Spleen (tissue), 11 donors: ENCODE measurements around the gene MACROD2. TPM values are rescaled to one million over a fixed set of nuclear protein-coding genes. Genes with fewer than 3 reads are reported as not detected.

Experiments used
- DNase-seq: peaks from one replicate; pipeline ENCODE4 v3.0.0-alpha.2; 2020
- H3K27ac ChIP-seq, 8 donors: fragments of 200-600 bp; sonication (generic) in 7 of 8; 1 replicate in 4 of 8; 2 replicates in 4 of 8; pipeline versions ENCODE4 v1.5.0 to v1.8.0; 2016 to 2021; ENCODE audit warnings: inconsistent platforms in 4 of 8, mild to moderate bottlenecking in 4 of 8, moderate library complexity in 1 of 8
- H3K27me3 ChIP-seq, 7 donors: fragments of 200-600 bp; sonication (generic) in 6 of 7; replicated peaks in 1 of 7; 1 replicate in 4 of 7; 2 replicates in 3 of 7; pipeline versions ENCODE4 v1.5.0 to v1.8.0; 2016 to 2021; ENCODE audit warnings: inconsistent platforms in 3 of 7, mild to moderate bottlenecking in 1 of 7
- H3K36me3 ChIP-seq, 6 donors: fragments of 200-600 bp; sonication (generic) in 5 of 6; 1 replicate in 4 of 6; 2 replicates in 2 of 6; pipeline versions ENCODE4 v1.5.0 to v1.8.0; 2016 to 2021; ENCODE audit warnings: inconsistent platforms in 2 of 6
- H3K4me1 ChIP-seq, 6 donors: fragments of 200-600 bp; sonication (generic) in 5 of 6; 1 replicate in 3 of 6; 2 replicates in 3 of 6; pipeline versions ENCODE4 v1.5.0 to v1.8.0; 2016 to 2021; ENCODE audit warnings: inconsistent platforms in 3 of 6
- H3K4me3 ChIP-seq, 8 donors: fragments of 200-600 bp; sonication (generic) in 7 of 8; 1 replicate in 4 of 8; 2 replicates in 4 of 8; pipeline versions ENCODE4 v1.5.0 to v1.8.0; 2016 to 2021; ENCODE audit warnings: inconsistent platforms in 4 of 8, mild to moderate bottlenecking in 4 of 8, moderate library complexity in 2 of 8
- H3K9me3 ChIP-seq, 8 donors: fragments of 200-600 bp; sonication (generic) in 7 of 8; 1 replicate in 4 of 8; 2 replicates in 4 of 8; pipeline versions ENCODE4 v1.5.0 to v1.8.0; 2016 to 2021; ENCODE audit warnings: inconsistent platforms in 4 of 8
- POLR2A ChIP-seq, 3 donors: fragments of 450-650 bp; IDR thresholded peaks; one replicate each; pipeline ENCODE4 v1.5.1; 2017; ENCODE audit warnings: antibody characterized with exemption in 3 of 3, mild to moderate bottlenecking in 1 of 3
- POLR2AphosphoS5 ChIP-seq, 3 donors: sonication (generic); formaldehyde crosslinking; IDR thresholded peaks; one replicate each; pipeline ENCODE4 v1.5.1; 2017; ENCODE audit warnings: antibody characterized with exemption in 3 of 3
- WGBS, 5 donors: extraction: QIAGEN DNeasy Blood & Tissue Kit in 3 of 5; methylation state at CpG; one replicate each; pipeline versions ENCODE4 v1.1.5 to v1.1.7; 2013 to 2018; 5-methylcytosine and 5-hydroxymethylcytosine counted together
- intact Hi-C: fragments of 100-400 bp; cut with DNase I; formaldehyde crosslinking; loops from one replicate; pipeline ENCODE4 v1.15.0; 2023; ENCODE audit warnings: low total_unique reads
- polyA plus RNA-seq, 3 donors: library from polyadenylated mRNA; stranded (reverse); fragments of 200-250 nt; gene quantifications; one replicate each; pipeline ENCODE4 v1.2.1, GENCODE V29; 2013
- total RNA-seq, 7 donors: library from RNA; depleted of rRNA in 3 of 7; stranded (reverse); fragments of >200 nt in 3 of 7; fragmentation: NEBNext Ultra II Directional in 4 of 7; extraction: Animal tissue kit (Norgen Biotek cat#: 25700) in 4 of 7; gene quantifications; one replicate each; pipeline versions ENCODE4 v1.1.0 to v1.2.1, GENCODE V29; 2016 to 2021
- TF ChIP-seq, protein P1 (sequence below), 11 experiments: fragments of 200-600 bp in 7 of 11; fragments of 450-650 bp in 4 of 11; sonication (generic) in 4 of 11; IDR thresholded peaks in 8 of 11; conservative IDR thresholded peaks in 3 of 11; 1 replicate in 7 of 11; 2 replicates in 4 of 11; pipeline versions ENCODE4 v1.4.0 to v1.8.0; 2016 to 2021; ENCODE audit warnings: antibody characterized with exemption in 11 of 11, inconsistent platforms in 4 of 11, mild to moderate bottlenecking in 1 of 11
- donor health status: healthy with polysubstance abuse.
- donor health status: DM: no; HTN: no; CAD: no; lungs with moderate emphysema.
- donor health status: DM: no; HTN: no; CAD: no.
- donor health status: Bipolar disorder and iron deficiency.
- donor health status: healthy.
- donor health status: DM: no; HTN: no; CAD: no.
- donor health status: DM: yes; HTN: yes; CAD: no.

Gene MACROD2
- total and polyA plus RNA-seq, 10 donors, result 1.5 to 4.7 (median 3.4) TPM

DNA sequence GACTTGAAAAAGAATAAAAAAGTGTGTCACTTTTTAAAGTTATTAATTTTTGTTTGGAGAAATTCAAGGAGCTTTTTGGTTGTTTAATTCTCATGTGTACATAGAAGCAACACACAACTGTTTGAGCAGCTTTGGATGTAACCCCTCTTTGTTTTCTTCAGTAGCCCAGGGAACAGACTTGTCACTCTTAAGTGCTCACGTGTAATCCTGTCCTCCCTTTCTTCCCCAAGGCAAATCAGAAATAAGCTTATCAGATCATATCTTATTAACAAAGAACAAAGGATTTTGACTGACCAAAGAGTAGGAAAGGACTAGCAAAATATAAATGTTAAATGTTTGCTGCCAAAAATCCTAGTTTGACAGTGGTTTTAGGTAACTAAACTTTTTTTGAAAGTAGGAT, 349.4 kb downstream of the MACROD2 start:
- Histone ChIP-seq H3K27me3 (no peaks in the 10 kb centered on the region), H3K9me3 (peaks cover 0 to 1% (median 0%) of the 10 kb centered on the region in 8 donors), H3K27ac (no peak overlapping the region), H3K4me3 (no peak overlapping the region), H3K36me3 (no peaks in the 10 kb centered on the region), H3K4me1 (no peaks in the 10 kb centered on the region)
- no peak for DNase-seq
- intact Hi-C loops, result no loop called here
- TF ChIP-seq POLR2A (IDR thresholded peaks at IDR 0.05) (no peak), POLR2AphosphoS5 (IDR thresholded peaks at IDR 0.05) (no peak)
- TF ChIP-seq, protein P1, sequence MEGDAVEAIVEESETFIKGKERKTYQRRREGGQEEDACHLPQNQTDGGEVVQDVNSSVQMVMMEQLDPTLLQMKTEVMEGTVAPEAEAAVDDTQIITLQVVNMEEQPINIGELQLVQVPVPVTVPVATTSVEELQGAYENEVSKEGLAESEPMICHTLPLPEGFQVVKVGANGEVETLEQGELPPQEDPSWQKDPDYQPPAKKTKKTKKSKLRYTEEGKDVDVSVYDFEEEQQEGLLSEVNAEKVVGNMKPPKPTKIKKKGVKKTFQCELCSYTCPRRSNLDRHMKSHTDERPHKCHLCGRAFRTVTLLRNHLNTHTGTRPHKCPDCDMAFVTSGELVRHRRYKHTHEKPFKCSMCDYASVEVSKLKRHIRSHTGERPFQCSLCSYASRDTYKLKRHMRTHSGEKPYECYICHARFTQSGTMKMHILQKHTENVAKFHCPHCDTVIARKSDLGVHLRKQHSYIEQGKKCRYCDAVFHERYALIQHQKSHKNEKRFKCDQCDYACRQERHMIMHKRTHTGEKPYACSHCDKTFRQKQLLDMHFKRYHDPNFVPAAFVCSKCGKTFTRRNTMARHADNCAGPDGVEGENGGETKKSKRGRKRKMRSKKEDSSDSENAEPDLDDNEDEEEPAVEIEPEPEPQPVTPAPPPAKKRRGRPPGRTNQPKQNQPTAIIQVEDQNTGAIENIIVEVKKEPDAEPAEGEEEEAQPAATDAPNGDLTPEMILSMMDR (IDR thresholded peaks at IDR 0.05 in 8 of 11, conservative IDR thresholded peaks at IDR 0.05 in 3 of 11), result no peak
- 63 to 71% (median 64%) methylated on average over 1 of the region's 1 CpG for WGBS, 5 donors

- H3K4me3 ChIP-seq, result no peak overlapping the region
- TF ChIP-seq POLR2AphosphoS5 (IDR thresholded peaks at IDR 0.05) (no peak), POLR2A (IDR thresholded peaks at IDR 0.05) (no peak)
- TF ChIP-seq, protein P1 (IDR thresholded peaks at IDR 0.05 in 8 of 11, conservative IDR thresholded peaks at IDR 0.05 in 3 of 11), result no peak
- 49 to 80% (median 67%) methylated on average over 1 of the region's 1 CpG for WGBS, 5 donors
- H3K4me1 ChIP-seq, result no peaks in the 10 kb centered on the region
- no peaks in the 10 kb centered on the region for H3K9me3 ChIP-seq
- intact Hi-C loops, result no loop called here
- H3K27ac ChIP-seq, result no peak overlapping the region
- no peaks in the 10 kb centered on the region for H3K27me3 ChIP-seq
- H3K36me3 ChIP-seq, result no peaks in the 10 kb centered on the region
- no peak for DNase-seq
These were observed 360.5 kb downstream of the MACROD2 start for GRCh38 chr20:14355791-14356190.

- no peaks in the 10 kb centered on the region for H3K27me3 ChIP-seq
- intact Hi-C loops, result no loop called here
- TF ChIP-seq, protein P1 (IDR thresholded peaks at IDR 0.05 in 8 of 11, conservative IDR thresholded peaks at IDR 0.05 in 3 of 11), result no peak
- TF ChIP-seq POLR2AphosphoS5 (IDR thresholded peaks at IDR 0.05) (no peak), POLR2A (IDR thresholded peaks at IDR 0.05) (no peak)
- H3K4me3 ChIP-seq, result no peak overlapping the region
- H3K9me3 ChIP-seq, result peaks cover 0 to 29% (median 6%) of the 10 kb centered on the region in 8 donors
- no peaks in the 10 kb centered on the region for H3K4me1 ChIP-seq
- no peak overlapping the region for H3K27ac ChIP-seq
- no peaks in the 10 kb centered on the region for H3K36me3 ChIP-seq
- DNase-seq, result no peak
These were observed 365.1 kb downstream of the MACROD2 start for GRCh38 chr20:14360416-14360815.

- no peak overlapping the region for H3K27ac ChIP-seq
These were observed 366.4 kb downstream of the MACROD2 start for GRCh38 chr20:14361509-14362345.

More at GRCh38 chr20:14361509-14362345, 366.4 kb downstream of the MACROD2 start:
- TF ChIP-seq, protein P1 (IDR thresholded peaks at IDR 0.05 in 8 of 11, conservative IDR thresholded peaks at IDR 0.05 in 3 of 11), result no peak
- TF ChIP-seq POLR2AphosphoS5 (IDR thresholded peaks at IDR 0.05) (no peak), POLR2A (IDR thresholded peaks at IDR 0.05) (no peak)
- intact Hi-C loops, result no loop called here
- Histone ChIP-seq H3K4me1 (no peaks in the 10 kb centered on the region), H3K4me3 (no peak overlapping the region), H3K9me3 (peaks cover 0 to 41% (median 19%) of the 10 kb centered on the region in 8 donors), H3K36me3 (no peaks in the 10 kb centered on the region), H3K27me3 (no peaks in the 10 kb centered on the region)
- WGBS, 5 donors, result 88 to 96% (median 92%) methylated on average over 3 of the region's 3 CpGs
- no peak for DNase-seq
